Transverse colon (tissue), 4 donors: ENCODE measurements around the gene CCDC50.

Experiments
- CTCF ChIP-seq, 5 experiments: fragments of 200-600 bp in 3 of 5; fragments of 450-650 bp in 2 of 5; sonication (generic) in 3 of 5; IDR thresholded peaks; 1 replicate in 2 of 5; 2 replicates in 3 of 5; pipeline ENCODE4 v1.5.1; 2016 to 2017; ENCODE audit warnings: antibody characterized with exemption in 5 of 5, inconsistent platforms in 3 of 5, mild to moderate bottlenecking in 2 of 5, moderate library complexity in 1 of 5
- EP300 ChIP-seq: sonication (generic); formaldehyde crosslinking; IDR thresholded peaks from one replicate; pipeline ENCODE4 v1.6.1; 2017; ENCODE audit warnings: antibody characterized with exemption, low read depth
- POLR2A ChIP-seq: fragments of 450-650 bp; IDR thresholded peaks from one replicate; pipeline ENCODE4 v1.6.1; 2016; ENCODE audit warnings: antibody characterized with exemption, mild to moderate bottlenecking, moderate library complexity
- POLR2AphosphoS5 ChIP-seq, 3 donors: sonication (generic); formaldehyde crosslinking; IDR thresholded peaks; one replicate each; pipeline ENCODE4 v1.6.1; 2016; ENCODE audit warnings: antibody characterized with exemption in 3 of 3

GRCh38 chr3:191362524-191363090, 33.4 kb downstream of the CCDC50 start:
- TF ChIP-seq CTCF (IDR thresholded peaks at IDR 0.05) (no peak), POLR2A (no peak), POLR2AphosphoS5 (IDR thresholded peaks at IDR 0.05) (no peak), EP300 (no peak)
